Spleen (tissue), 7 donors: Measurements from ENCODE around the gene CD84.

Experiments used
- POLR2A ChIP-seq, 3 donors: fragments of 450-650 bp; IDR thresholded peaks; one replicate each; pipeline ENCODE4 v1.5.1; 2017; ENCODE audit warnings: antibody characterized with exemption in 3 of 3, mild to moderate bottlenecking in 1 of 3
- TF ChIP-seq, protein P1 (sequence below), 11 experiments: fragments of 200-600 bp in 7 of 11; fragments of 450-650 bp in 4 of 11; sonication (generic) in 4 of 11; IDR thresholded peaks in 8 of 11; conservative IDR thresholded peaks in 3 of 11; 1 replicate in 7 of 11; 2 replicates in 4 of 11; pipeline versions ENCODE4 v1.4.0 to v1.8.0; 2016 to 2021; ENCODE audit warnings: antibody characterized with exemption in 11 of 11, inconsistent platforms in 4 of 11, mild to moderate bottlenecking in 1 of 11
- donor health status: DM: no; HTN: no; CAD: no; lungs with moderate emphysema.
- donor health status: DM: no; HTN: no; CAD: no.
- donor health status: DM: no; HTN: no; CAD: no.

DNA sequence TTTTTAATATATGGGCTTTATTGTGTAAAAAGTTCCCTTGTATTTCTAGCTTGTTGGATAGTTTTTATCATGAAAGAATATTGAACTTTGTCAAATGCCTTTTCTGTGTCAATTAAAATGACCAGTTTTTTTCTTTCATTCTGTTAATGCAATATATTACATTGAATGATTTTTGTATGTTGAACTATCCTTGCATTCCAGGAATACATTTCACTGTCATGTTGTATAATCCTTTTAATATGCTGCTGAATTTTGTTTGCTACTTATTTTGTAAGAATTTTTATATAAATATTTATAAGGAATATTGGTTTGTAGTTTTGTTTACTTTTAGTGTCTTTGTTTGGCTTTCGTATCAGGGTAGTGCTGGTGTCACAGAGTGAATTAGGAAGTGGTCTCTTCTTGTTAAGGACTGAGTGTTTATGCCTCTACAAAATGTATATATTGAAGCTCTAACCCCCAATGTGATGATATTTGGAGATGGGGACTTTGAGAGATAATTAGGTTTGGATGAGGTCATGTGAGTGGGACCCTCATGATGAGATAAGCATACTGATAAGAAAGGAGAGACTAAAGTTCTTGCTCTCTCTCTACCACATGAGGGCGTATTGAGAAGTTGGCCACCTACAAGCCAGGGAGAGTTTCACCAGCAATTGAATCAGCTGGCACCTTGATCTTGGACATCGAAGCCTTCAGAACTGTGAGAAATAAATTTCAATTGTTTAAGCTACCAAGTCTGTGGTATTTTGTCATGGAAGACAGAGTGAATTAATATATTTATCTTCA lies 44.3 kb downstream of the CD84 start:
- TF ChIP-seq, protein P1, sequence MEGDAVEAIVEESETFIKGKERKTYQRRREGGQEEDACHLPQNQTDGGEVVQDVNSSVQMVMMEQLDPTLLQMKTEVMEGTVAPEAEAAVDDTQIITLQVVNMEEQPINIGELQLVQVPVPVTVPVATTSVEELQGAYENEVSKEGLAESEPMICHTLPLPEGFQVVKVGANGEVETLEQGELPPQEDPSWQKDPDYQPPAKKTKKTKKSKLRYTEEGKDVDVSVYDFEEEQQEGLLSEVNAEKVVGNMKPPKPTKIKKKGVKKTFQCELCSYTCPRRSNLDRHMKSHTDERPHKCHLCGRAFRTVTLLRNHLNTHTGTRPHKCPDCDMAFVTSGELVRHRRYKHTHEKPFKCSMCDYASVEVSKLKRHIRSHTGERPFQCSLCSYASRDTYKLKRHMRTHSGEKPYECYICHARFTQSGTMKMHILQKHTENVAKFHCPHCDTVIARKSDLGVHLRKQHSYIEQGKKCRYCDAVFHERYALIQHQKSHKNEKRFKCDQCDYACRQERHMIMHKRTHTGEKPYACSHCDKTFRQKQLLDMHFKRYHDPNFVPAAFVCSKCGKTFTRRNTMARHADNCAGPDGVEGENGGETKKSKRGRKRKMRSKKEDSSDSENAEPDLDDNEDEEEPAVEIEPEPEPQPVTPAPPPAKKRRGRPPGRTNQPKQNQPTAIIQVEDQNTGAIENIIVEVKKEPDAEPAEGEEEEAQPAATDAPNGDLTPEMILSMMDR (IDR thresholded peaks at IDR 0.05 in 8 of 11, conservative IDR thresholded peaks at IDR 0.05 in 3 of 11) = no peak
- TF ChIP-seq POLR2A (IDR thresholded peaks at IDR 0.05) = no peak
